B cell (primary cell): ENCODE results near the gene FEZ2. TPM values are rescaled to one million over a fixed set of nuclear protein-coding genes. Genes with fewer than 3 reads are reported as not detected.

Experiments used
- ATAC-seq: fragments of 200-7000 bp; cut with Tn5 transposase; one replicate; pipeline ENCODE4 v1.10.0; 2021; ENCODE audit warnings: low read depth, mild to moderate bottlenecking, moderate number of reproducible peaks, moderate library complexity
- CTCF ChIA-PET: fragments of 350-600 bp; sonication (Branson Sonifier 250); formaldehyde crosslinking; loops from one replicate; lab custom pipeline; 2021; ENCODE audit warnings: antibody characterized with exemption, inconsistent platforms; lab: Charles Lee
- POLR2A ChIA-PET: fragments of 350-600 bp; sonication (Branson Sonifier 250); formaldehyde crosslinking; loops from one replicate; lab custom pipeline; 2021; ENCODE audit warnings: antibody characterized with exemption; lab: Charles Lee
- DNase-seq: peaks from one replicate; pipeline ENCODE4 v3.0.0; 2013
- H2AFZ ChIP-seq: 2 replicates; pipeline ENCODE4 v1.6.1; 2012; ENCODE audit warnings: mild to moderate bottlenecking, low read depth, low read length; ENCODE audit not compliant: insufficient read depth, poor library complexity, severe bottlenecking
- H3K27ac ChIP-seq, 2 donors: 1 replicate in 1 of 2; 2 replicates in 1 of 2; pipeline ENCODE4 v1.5.1; 2012 to 2013; ENCODE audit warnings: low read length in 2 of 2, mild to moderate bottlenecking in 2 of 2, moderate library complexity in 1 of 2
- H3K27me3 ChIP-seq, 4 experiments: fragments of 200-600 bp in 1 of 4; sonication (generic) in 1 of 4; replicated peaks in 1 of 4; 1 replicate in 2 of 4; 2 replicates in 2 of 4; pipeline versions ENCODE4 v1.6.1 to v1.7.0; 2013 to 2016; ENCODE audit warnings: low read length in 3 of 4, mild to moderate bottlenecking in 2 of 4, mixed read lengths in 1 of 4, moderate library complexity in 1 of 4; ENCODE audit not compliant: insufficient read depth in 4 of 4, control insufficient read depth in 3 of 4; ENCODE audit errors: control extremely low read depth in 1 of 4
- H3K36me3 ChIP-seq, 2 experiments: replicated peaks in 1 of 2; 1 replicate in 1 of 2; 2 replicates in 1 of 2; pipeline versions ENCODE4 v1.6.1 to v1.7.1; 2013; ENCODE audit warnings: low read length in 1 of 2; ENCODE audit not compliant: insufficient read depth in 2 of 2, control insufficient read depth in 1 of 2; ENCODE audit errors: control extremely low read depth in 1 of 2, extremely low read depth in 1 of 2
- H3K4me1 ChIP-seq, 2 donors: fragments of 200-600 bp in 1 of 2; sonication (generic) in 1 of 2; 1 replicate in 1 of 2; 2 replicates in 1 of 2; pipeline versions ENCODE4 v1.5.1 to v1.6.1; 2013 to 2017; ENCODE audit warnings: low read length in 2 of 2; ENCODE audit not compliant: control insufficient read depth in 2 of 2, insufficient read depth in 2 of 2
- H3K4me2 ChIP-seq: replicated peaks from 2 replicates; pipeline ENCODE3; 2012; ENCODE audit warnings: mild to moderate bottlenecking, low read depth, low read length; ENCODE audit not compliant: poor library complexity, severe bottlenecking
- H3K4me3 ChIP-seq, 5 experiments: fragments of 200-600 bp in 1 of 5; sonication (generic) in 1 of 5; 1 replicate in 3 of 5; 2 replicates in 2 of 5; pipeline versions ENCODE4 v1.5.1 to v1.7.0; 2011 to 2016; ENCODE audit warnings: low read length in 4 of 5, mild to moderate bottlenecking in 4 of 5, low read depth in 2 of 5, control low read depth in 1 of 5, moderate library complexity in 1 of 5; ENCODE audit not compliant: insufficient read depth in 1 of 5; ENCODE audit errors: control extremely low read depth in 1 of 5, extremely low read depth in 1 of 5
- H3K79me2 ChIP-seq: fragments of 200-600 bp; sonication (generic); one replicate; pipeline ENCODE4 v1.6.0; 2016; ENCODE audit warnings: low read length; ENCODE audit not compliant: control insufficient read depth, insufficient read depth
- H3K9ac ChIP-seq: fragments of 200-600 bp; sonication (generic); 2 replicates; pipeline ENCODE4 v1.6.1; 2017; ENCODE audit warnings: mild to moderate bottlenecking, low read length, moderate library complexity
- H3K9me3 ChIP-seq, 3 donors: one replicate each; pipeline versions ENCODE4 v1.6.1 to v1.7.1; 2013; ENCODE audit warnings: low read length in 2 of 3; ENCODE audit not compliant: control insufficient read depth in 2 of 3, insufficient read depth in 1 of 3; ENCODE audit errors: control extremely low read depth in 1 of 3
- H4K20me1 ChIP-seq: 2 replicates; pipeline ENCODE4 v1.6.0; 2012; ENCODE audit warnings: mild to moderate bottlenecking, low read length; ENCODE audit not compliant: insufficient read depth, control insufficient read depth, poor library complexity, severe bottlenecking
- H3K27ac Mint-ChIP-seq: one replicate; pipeline ENCODE4 v1.8.0; 2021; ENCODE audit warnings: mixed read lengths
- H3K27me3 Mint-ChIP-seq: one replicate; pipeline ENCODE4 v1.8.0; 2021; ENCODE audit warnings: mixed read lengths
- H3K4me1 Mint-ChIP-seq: one replicate; pipeline ENCODE4 v1.8.0; 2021; ENCODE audit warnings: mixed read lengths
- H3K4me3 Mint-ChIP-seq: one replicate; pipeline ENCODE4 v1.8.0; 2021; ENCODE audit warnings: mixed read lengths
- H3K9me3 Mint-ChIP-seq: one replicate; pipeline ENCODE4 v1.8.0; 2022; ENCODE audit warnings: mixed read lengths; ENCODE audit not compliant: insufficient read depth
- CTCF ChIP-seq: fragments of 200-600 bp; IDR thresholded peaks from one replicate; pipeline ENCODE4 v1.8.0; 2022; ENCODE audit warnings: antibody characterized with exemption, mild to moderate bottlenecking
- EZH2 ChIP-seq: IDR thresholded peaks from 2 replicates; pipeline ENCODE4 v1.6.1; 2012; ENCODE audit warnings: borderline replicate concordance, low read depth, mild to moderate bottlenecking, moderate library complexity, low read length; ENCODE audit not compliant: insufficient read depth, poor library complexity, severe bottlenecking
- WGBS: methylation state at CpG from one replicate; pipeline ENCODE4 v1.1.5; 2013; ENCODE audit warnings: missing lambda C conversion rate; ENCODE audit not compliant: insufficient coverage; 5-methylcytosine and 5-hydroxymethylcytosine counted together
- intact Hi-C: fragments of 100-400 bp; cut with micrococcal nuclease; formaldehyde crosslinking; loops from one replicate; pipeline ENCODE4 v1.10.0; 2022
- polyA plus RNA-seq: library from polyadenylated mRNA; depleted of rRNA; stranded (reverse); fragments of >200 nt; gene quantifications from 2 replicates; pipeline ENCODE4 v1.2.3, GENCODE V29; 2012
- total RNA-seq, 2 donors: library from RNA; stranded (reverse); fragments of 120-200 nt in 1 of 2; gene quantifications; 1 replicate in 1 of 2; 2 replicates in 1 of 2; pipeline versions ENCODE4 v1.2.3 to v1.2.4, GENCODE V29; 2013 to 2022

Gene FEZ2
- total and polyA plus RNA-seq, 2 donors (not counting 1 experiment from before 2014, with no cell fraction given): 6.2 to 32.7 TPM

- H3K27me3 ChIP-seq: no peaks in the 10 kb centered on the region
- 100% methylated on average over 2 of the region's 3 CpGs for WGBS
- no peaks in the 10 kb centered on the region for H3K9me3 ChIP-seq
- no peak overlapping the region for H2AFZ ChIP-seq
- TF ChIP-seq CTCF (no peak), EZH2 (no peak)
- intact Hi-C loops: no loop called here
- H3K27ac ChIP-seq: no peak overlapping the region
- DNase-seq (no peak), ATAC-seq (no peak)
- H3K9ac ChIP-seq: no peak overlapping the region
- H3K4me2 ChIP-seq: no peak overlapping the region
- Mint-ChIP-seq H3K27me3 (no peaks in the 10 kb centered on the region), H3K4me3 (no peak overlapping the region), H3K9me3 (no peaks in the 10 kb centered on the region), H3K4me1 (no peaks in the 10 kb centered on the region), H3K27ac (no peak overlapping the region)
- H3K4me3 ChIP-seq: no peak overlapping the region
- CTCF ChIA-PET: no interaction called here
- H3K36me3 ChIP-seq: peaks cover 0 to 39% of the 10 kb centered on the region in 2 experiments
- POLR2A ChIA-PET: no interaction called here
- H4K20me1 ChIP-seq: no peaks in the 10 kb centered on the region
- no peaks in the 10 kb centered on the region for H3K79me2 ChIP-seq
- no peaks in the 10 kb centered on the region for H3K4me1 ChIP-seq
These were observed 25.8 kb downstream of the FEZ2 start for GRCh38 chr2:36572054-36572718.

- ChIA-PET POLR2A (no interaction called here), CTCF (no interaction called here)
- Histone ChIP-seq H3K4me2 (no peak overlapping the region), H3K9me3 (no peaks in the 10 kb centered on the region), H3K36me3 (peaks cover 4 to 32% of the 10 kb centered on the region in 2 experiments), H4K20me1 (no peaks in the 10 kb centered on the region), H3K27me3 (no peaks in the 10 kb centered on the region), H3K9ac (no peak overlapping the region), H2AFZ (no peak overlapping the region), H3K79me2 (no peaks in the 10 kb centered on the region), H3K4me1 (no peaks in the 10 kb centered on the region), H3K27ac (no peak overlapping the region), H3K4me3 (no peak overlapping the region)
- no CpG with 5 or more reads among the region's 1 CpG for WGBS
- DNase-seq: no peak
- intact Hi-C loops: no loop called here
- Mint-ChIP-seq H3K27ac (no peak overlapping the region), H3K9me3 (no peaks in the 10 kb centered on the region), H3K4me1 (no peaks in the 10 kb centered on the region), H3K27me3 (no peaks in the 10 kb centered on the region), H3K4me3 (no peak overlapping the region)
- TF ChIP-seq CTCF: no peak
- no peak for TF ChIP-seq EZH2
- ATAC-seq: no peak
These were observed 27.6 kb downstream of the FEZ2 start for GRCh38 chr2:36570416-36570815.
